ENCODE measurements around the gene PPP1R16B.

The PPP1R16B gene

GRCh38 chr20:38806855-38807655 is 1.6 kb downstream of the PPP1R16B start:
- Histone ChIP-seq H3K27me3 (no peaks in the 10 kb centered on the region), H3K4me3 (ENCODE audit: low read depth, low read length) (peak overlapping the region; percentile 89), H3K9me3 (no peaks in the 10 kb centered on the region), H3K4me1 (peaks cover 4% of the 10 kb centered on the region), H3K36me3 (peaks cover 31% of the 10 kb centered on the region)
- TF ChIP-seq, protein P1, sequence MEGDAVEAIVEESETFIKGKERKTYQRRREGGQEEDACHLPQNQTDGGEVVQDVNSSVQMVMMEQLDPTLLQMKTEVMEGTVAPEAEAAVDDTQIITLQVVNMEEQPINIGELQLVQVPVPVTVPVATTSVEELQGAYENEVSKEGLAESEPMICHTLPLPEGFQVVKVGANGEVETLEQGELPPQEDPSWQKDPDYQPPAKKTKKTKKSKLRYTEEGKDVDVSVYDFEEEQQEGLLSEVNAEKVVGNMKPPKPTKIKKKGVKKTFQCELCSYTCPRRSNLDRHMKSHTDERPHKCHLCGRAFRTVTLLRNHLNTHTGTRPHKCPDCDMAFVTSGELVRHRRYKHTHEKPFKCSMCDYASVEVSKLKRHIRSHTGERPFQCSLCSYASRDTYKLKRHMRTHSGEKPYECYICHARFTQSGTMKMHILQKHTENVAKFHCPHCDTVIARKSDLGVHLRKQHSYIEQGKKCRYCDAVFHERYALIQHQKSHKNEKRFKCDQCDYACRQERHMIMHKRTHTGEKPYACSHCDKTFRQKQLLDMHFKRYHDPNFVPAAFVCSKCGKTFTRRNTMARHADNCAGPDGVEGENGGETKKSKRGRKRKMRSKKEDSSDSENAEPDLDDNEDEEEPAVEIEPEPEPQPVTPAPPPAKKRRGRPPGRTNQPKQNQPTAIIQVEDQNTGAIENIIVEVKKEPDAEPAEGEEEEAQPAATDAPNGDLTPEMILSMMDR (IDR thresholded peaks at IDR 0.05; ENCODE audit: low read depth, low read length) = no peak
- DNase-seq = peak; percentile 33

GRCh38 chr20:38809942-38810341 is 4.4 kb downstream of the PPP1R16B start:
- Histone ChIP-seq H3K4me1 (peaks cover 4% of the 10 kb centered on the region), H3K4me3 (ENCODE audit: low read depth, low read length) (no peak overlapping the region), H3K36me3 (peaks cover 31% of the 10 kb centered on the region), H3K9me3 (no peaks in the 10 kb centered on the region), H3K27me3 (no peaks in the 10 kb centered on the region)
- no peak for DNase-seq
- TF ChIP-seq, protein P1 (IDR thresholded peaks at IDR 0.05; ENCODE audit: low read depth, low read length) = no peak

GRCh38 chr20:38810926-38811630 is 5.6 kb downstream of the PPP1R16B start:
- TF ChIP-seq, protein P1 (IDR thresholded peaks at IDR 0.05; ENCODE audit: low read depth, low read length) = no peak
- H3K36me3 ChIP-seq = peaks cover 31% of the 10 kb centered on the region
- peaks cover 4% of the 10 kb centered on the region for H3K4me1 ChIP-seq
- DNase-seq = no peak
- H3K4me3 ChIP-seq (ENCODE audit: low read depth, low read length) = no peak overlapping the region
- no peaks in the 10 kb centered on the region for H3K27me3 ChIP-seq
- H3K9me3 ChIP-seq = no peaks in the 10 kb centered on the region

- Histone ChIP-seq H3K36me3 (peaks cover 38% of the 10 kb centered on the region), H3K27me3 (no peaks in the 10 kb centered on the region), H3K4me1 (peaks cover 4% of the 10 kb centered on the region), H3K4me3 (ENCODE audit: low read depth, low read length) (no peak overlapping the region), H3K9me3 (no peaks in the 10 kb centered on the region)
- no peak for DNase-seq
- TF ChIP-seq, protein P1 (IDR thresholded peaks at IDR 0.05; ENCODE audit: low read depth, low read length) = no peak
Observed at GRCh38 chr20:38811769-38812168, 6.3 kb downstream of the PPP1R16B start.

GRCh38 chr20:38812182-38812581 is 6.7 kb downstream of the PPP1R16B start:
- peaks cover 4% of the 10 kb centered on the region for H3K4me1 ChIP-seq
- no peak for DNase-seq
- H3K4me3 ChIP-seq (ENCODE audit: low read depth, low read length) = no peak overlapping the region
- TF ChIP-seq, protein P1 (IDR thresholded peaks at IDR 0.05; ENCODE audit: low read depth, low read length) = no peak
- no peaks in the 10 kb centered on the region for H3K9me3 ChIP-seq
- H3K27me3 ChIP-seq = no peaks in the 10 kb centered on the region
- peaks cover 42% of the 10 kb centered on the region for H3K36me3 ChIP-seq
